Small intestine (tissue), 7 donors: ENCODE data around the gene MAB21L2. TPM values are rescaled to one million over a fixed set of nuclear protein-coding genes. Genes with fewer than 3 reads are reported as not detected.

ENCODE experiments used
- DNase-seq, 2 donors: peaks; one replicate each; pipeline versions ENCODE4 v3.0.0 to v3.0.0-alpha.2; 2013
- FAIRE-seq: peaks from 2 replicates; lab custom pipeline; 2012; peaks lifted over from hg19 to GRCh38; lab: Jason Lieb, UNC
- H3K27ac ChIP-seq, 3 donors: one replicate each; pipeline ENCODE4 v1.5.1; 2013; ENCODE audit warnings: low read length in 2 of 3, mild to moderate bottlenecking in 2 of 3, control low read depth in 1 of 3, inconsistent platforms in 1 of 3, low read depth in 1 of 3, moderate library complexity in 1 of 3
- H3K27me3 ChIP-seq, 3 donors: one replicate each; pipeline ENCODE4 v1.6.1; 2013; ENCODE audit warnings: low read length in 3 of 3, inconsistent platforms in 1 of 3; ENCODE audit not compliant: control insufficient read depth in 3 of 3, insufficient read depth in 3 of 3
- H3K36me3 ChIP-seq, 3 donors: one replicate each; pipeline ENCODE4 v1.6.1; 2013; ENCODE audit warnings: low read length in 3 of 3, inconsistent platforms in 1 of 3, low read depth in 1 of 3, mild to moderate bottlenecking in 1 of 3, moderate library complexity in 1 of 3; ENCODE audit not compliant: control insufficient read depth in 3 of 3, insufficient read depth in 2 of 3
- H3K4me1 ChIP-seq, 3 donors: one replicate each; pipeline ENCODE4 v1.6.1; 2013; ENCODE audit warnings: low read length in 2 of 3, inconsistent platforms in 1 of 3, low read depth in 1 of 3, mild to moderate bottlenecking in 1 of 3, moderate library complexity in 1 of 3; ENCODE audit not compliant: control insufficient read depth in 3 of 3, insufficient read depth in 2 of 3
- H3K4me3 ChIP-seq, 3 donors: one replicate each; pipeline ENCODE4 v1.5.1; 2013; ENCODE audit warnings: low read length in 3 of 3, control low read depth in 1 of 3, inconsistent platforms in 1 of 3, low read depth in 1 of 3, mild to moderate bottlenecking in 1 of 3, moderate library complexity in 1 of 3
- H3K9me3 ChIP-seq, 2 donors: one replicate each; pipeline ENCODE4 v1.6.1; 2013; ENCODE audit warnings: low read depth in 1 of 2, low read length in 1 of 2; ENCODE audit not compliant: control insufficient read depth in 2 of 2, insufficient read depth in 1 of 2
- WGBS, 3 donors: extraction: QIAGEN DNeasy Blood & Tissue Kit; methylation state at CpG; one replicate each; pipeline ENCODE4 v1.1.7; 2013; 5-methylcytosine and 5-hydroxymethylcytosine counted together
- polyA plus RNA-seq, 4 donors: library from polyadenylated mRNA; stranded (reverse) in 3 of 4; unstranded in 1 of 4; fragments of 200-250 nt in 3 of 4; fragments of 120-200 nt in 1 of 4; gene quantifications; one replicate each; pipeline versions ENCODE4 v1.2.1 to v1.2.3, GENCODE V29; 2013
- donor health status: healthy with polysubstance abuse.
- donor health status: control.
- donor health status: control.
- donor health status: Bipolar disorder and iron deficiency.
- donor health status: healthy.

MAB21L2 gene
- polyA plus RNA-seq, 4 donors, result 0.89 to 11.7 (median 9.5) TPM

- WGBS, 3 donors, result 85 to 94% (median 90%) methylated on average over 1 of the region's 1 CpG
- FAIRE-seq (peak; percentile 93), DNase-seq (no peak)
Measured at GRCh38 chr4:150593996-150594395, 12.0 kb downstream of the MAB21L2 start.

GRCh38 chr4:150598909-150599308 lies 17.0 kb downstream of the MAB21L2 start:
- Histone ChIP-seq H3K4me3 (no peak overlapping the region), H3K9me3 (no peaks in the 10 kb centered on the region), H3K27ac (no peak overlapping the region), H3K27me3 (no peaks in the 10 kb centered on the region), H3K36me3 (peaks cover 0 to 3% (median 2%) of the 10 kb centered on the region in 3 donors), H3K4me1 (no peaks in the 10 kb centered on the region)
- no peak for DNase-seq
- WGBS, 3 donors, result 96 to 98% (median 97%) methylated on average over 12 of the region's 12 CpGs
- no peak for FAIRE-seq

More at GRCh38 chr4:150593996-150594395, 12.0 kb downstream of the MAB21L2 start:
- Histone ChIP-seq H3K27me3 (no peaks in the 10 kb centered on the region), H3K36me3 (peaks cover 0 to 6% (median 2%) of the 10 kb centered on the region in 3 donors), H3K27ac (no peak overlapping the region), H3K4me1 (no peaks in the 10 kb centered on the region), H3K4me3 (no peak overlapping the region), H3K9me3 (no peaks in the 10 kb centered on the region)

- 98 to 100% (median 100%) methylated on average over 1 of the region's 1 CpG for WGBS, 3 donors
- Histone ChIP-seq H3K36me3 (peaks cover 0 to 3% (median 2%) of the 10 kb centered on the region in 3 donors), H3K9me3 (no peaks in the 10 kb centered on the region), H3K4me1 (no peaks in the 10 kb centered on the region), H3K27me3 (no peaks in the 10 kb centered on the region), H3K4me3 (no peak overlapping the region), H3K27ac (no peak overlapping the region)
- no peak for DNase-seq
- no peak for FAIRE-seq
Measured at GRCh38 chr4:150599547-150599946, 17.6 kb downstream of the MAB21L2 start.

GRCh38 chr4:150600812-150601445 lies 19.0 kb downstream of the MAB21L2 start:
- Histone ChIP-seq H3K4me3 (no peak overlapping the region), H3K4me1 (no peaks in the 10 kb centered on the region), H3K36me3 (peaks cover 0 to 3% (median 2%) of the 10 kb centered on the region in 3 donors), H3K27me3 (no peaks in the 10 kb centered on the region), H3K9me3 (no peaks in the 10 kb centered on the region), H3K27ac (no peak overlapping the region)
- no peak for FAIRE-seq
- WGBS, 3 donors, result 88 to 91% (median 89%) methylated on average over 5 of the region's 5 CpGs
- DNase-seq, result no peak

- no peak for DNase-seq
- FAIRE-seq, result no peak
- 95 to 99% (median 97%) methylated on average over 3 of the region's 3 CpGs for WGBS, 3 donors
- no peaks in the 10 kb centered on the region for H3K9me3 ChIP-seq
- no peaks in the 10 kb centered on the region for H3K4me1 ChIP-seq
- H3K36me3 ChIP-seq, result no peaks in the 10 kb centered on the region
- no peak overlapping the region for H3K27ac ChIP-seq
- no peak overlapping the region for H3K4me3 ChIP-seq
- no peaks in the 10 kb centered on the region for H3K27me3 ChIP-seq
Measured at GRCh38 chr4:150609131-150609530, 27.2 kb downstream of the MAB21L2 start.

GRCh38 chr4:150619042-150619441 lies 37.1 kb downstream of the MAB21L2 start:
- DNase-seq, result peak; percentile 12 to 38
- H3K27ac ChIP-seq, result no peak overlapping the region
- peaks cover 0 to 4% (median 0%) of the 10 kb centered on the region in 3 donors for H3K36me3 ChIP-seq
- WGBS, 3 donors, result 9 to 21% (median 14%) methylated on average over 1 of the region's 1 CpG
- H3K4me1 ChIP-seq, result no peaks in the 10 kb centered on the region
- peaks cover 0 to 4% of the 10 kb centered on the region in 2 donors for H3K9me3 ChIP-seq
- no peaks in the 10 kb centered on the region for H3K27me3 ChIP-seq
- H3K4me3 ChIP-seq, result no peak overlapping the region
- no peak for FAIRE-seq

GRCh38 chr4:150624055-150624454 lies 42.1 kb downstream of the MAB21L2 start:
- Histone ChIP-seq H3K36me3 (peaks cover 0 to 2% (median 0%) of the 10 kb centered on the region in 3 donors), H3K27ac (no peak overlapping the region), H3K4me3 (no peak overlapping the region), H3K27me3 (no peaks in the 10 kb centered on the region), H3K4me1 (no peaks in the 10 kb centered on the region), H3K9me3 (no peaks in the 10 kb centered on the region)
- DNase-seq, result no peak
- 92 to 100% (median 97%) methylated on average over 1 of the region's 1 CpG for WGBS, 3 donors
- no peak for FAIRE-seq

GRCh38 chr4:150625033-150625432 lies 43.1 kb downstream of the MAB21L2 start:
- H3K27ac ChIP-seq, result no peak overlapping the region
- FAIRE-seq, result no peak
- no peak for DNase-seq
- 90 to 93% (median 93%) methylated on average over 2 of the region's 2 CpGs for WGBS, 3 donors
- H3K4me3 ChIP-seq, result no peak overlapping the region
- peaks cover 0 to 2% (median 0%) of the 10 kb centered on the region in 3 donors for H3K36me3 ChIP-seq
- no peaks in the 10 kb centered on the region for H3K27me3 ChIP-seq
- H3K9me3 ChIP-seq, result no peaks in the 10 kb centered on the region
- no peaks in the 10 kb centered on the region for H3K4me1 ChIP-seq
